ENCODE data around the gene SDK1. TPM values are rescaled to one million over a fixed set of nuclear protein-coding genes. Genes with fewer than 3 reads are reported as not detected.

SDK1 gene
- total RNA-seq, 2 experiments from 2014 or later, result 0.25 to 0.78 TPM

- Mint-ChIP-seq H3K9me3 (no peaks in the 10 kb centered on the region), H3K27me3 (no peaks in the 10 kb centered on the region), H3K4me1 (ENCODE audit: low read depth) (no peaks in the 10 kb centered on the region), H3K36me3 (ENCODE audit: low read depth) (no peaks in the 10 kb centered on the region), H3K4me3 (no peak overlapping the region), H3K27ac (no peak overlapping the region)
- ChIA-PET CTCF (interaction anchor here (0.6 kb wide), 1 partner anchor 417 kb away, joined by 3 read pairs; no protein-coding TSS in a partner anchor), POLR2A (no interaction called here)
- DNase-seq, result no peak
- TF ChIP-seq, protein P1, sequence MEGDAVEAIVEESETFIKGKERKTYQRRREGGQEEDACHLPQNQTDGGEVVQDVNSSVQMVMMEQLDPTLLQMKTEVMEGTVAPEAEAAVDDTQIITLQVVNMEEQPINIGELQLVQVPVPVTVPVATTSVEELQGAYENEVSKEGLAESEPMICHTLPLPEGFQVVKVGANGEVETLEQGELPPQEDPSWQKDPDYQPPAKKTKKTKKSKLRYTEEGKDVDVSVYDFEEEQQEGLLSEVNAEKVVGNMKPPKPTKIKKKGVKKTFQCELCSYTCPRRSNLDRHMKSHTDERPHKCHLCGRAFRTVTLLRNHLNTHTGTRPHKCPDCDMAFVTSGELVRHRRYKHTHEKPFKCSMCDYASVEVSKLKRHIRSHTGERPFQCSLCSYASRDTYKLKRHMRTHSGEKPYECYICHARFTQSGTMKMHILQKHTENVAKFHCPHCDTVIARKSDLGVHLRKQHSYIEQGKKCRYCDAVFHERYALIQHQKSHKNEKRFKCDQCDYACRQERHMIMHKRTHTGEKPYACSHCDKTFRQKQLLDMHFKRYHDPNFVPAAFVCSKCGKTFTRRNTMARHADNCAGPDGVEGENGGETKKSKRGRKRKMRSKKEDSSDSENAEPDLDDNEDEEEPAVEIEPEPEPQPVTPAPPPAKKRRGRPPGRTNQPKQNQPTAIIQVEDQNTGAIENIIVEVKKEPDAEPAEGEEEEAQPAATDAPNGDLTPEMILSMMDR (IDR thresholded peaks at IDR 0.05), result no peak
- ATAC-seq, result no peak
- intact Hi-C loops (cut with micrococcal nuclease), result no loop called here
Observed at GRCh38 chr7:3991731-3992231, 690.7 kb downstream of the SDK1 start.

GRCh38 chr7:3992841-3993240 is 691.8 kb downstream of the SDK1 start:
- POLR2A ChIA-PET, result no interaction called here
- no peak overlapping the region for H3K4me3 Mint-ChIP-seq
- TF ChIP-seq, protein P1 (IDR thresholded peaks at IDR 0.05), result no peak
- no peak for DNase-seq
- CTCF ChIA-PET, result no interaction called here
- H3K27ac Mint-ChIP-seq, result no peak overlapping the region
- H3K36me3 Mint-ChIP-seq (ENCODE audit: low read depth), result no peaks in the 10 kb centered on the region
- no peaks in the 10 kb centered on the region for H3K9me3 Mint-ChIP-seq
- intact Hi-C loops (cut with micrococcal nuclease), result no loop called here
- ATAC-seq, result no peak
- no peaks in the 10 kb centered on the region for H3K27me3 Mint-ChIP-seq
- no peaks in the 10 kb centered on the region for H3K4me1 Mint-ChIP-seq (ENCODE audit: low read depth)

- ChIA-PET CTCF (no interaction called here), POLR2A (interaction anchor here (0.6 kb wide), 1 partner anchor 190 kb away, joined by 3 read pairs; no protein-coding TSS in a partner anchor)
- Mint-ChIP-seq H3K4me3 (no peak overlapping the region), H3K36me3 (ENCODE audit: low read depth) (no peaks in the 10 kb centered on the region), H3K4me1 (ENCODE audit: low read depth) (no peaks in the 10 kb centered on the region), H3K27ac (no peak overlapping the region), H3K27me3 (no peaks in the 10 kb centered on the region), H3K9me3 (no peaks in the 10 kb centered on the region)
- DNase-seq, result no peak
- intact Hi-C loops (cut with micrococcal nuclease), result no loop called here
- no peak for ATAC-seq
- TF ChIP-seq, protein P1 (IDR thresholded peaks at IDR 0.05), result no peak
Observed at GRCh38 chr7:3994764-3995163, 693.7 kb downstream of the SDK1 start.

GRCh38 chr7:3995187-3995586 is 694.1 kb downstream of the SDK1 start:
- Mint-ChIP-seq H3K27me3 (no peaks in the 10 kb centered on the region), H3K27ac (no peak overlapping the region), H3K4me3 (no peak overlapping the region), H3K9me3 (no peaks in the 10 kb centered on the region), H3K36me3 (ENCODE audit: low read depth) (no peaks in the 10 kb centered on the region), H3K4me1 (ENCODE audit: low read depth) (no peaks in the 10 kb centered on the region)
- peak; percentile 53 for ATAC-seq
- CTCF ChIA-PET, result no interaction called here
- TF ChIP-seq, protein P1 (IDR thresholded peaks at IDR 0.05), result no peak
- POLR2A ChIA-PET, result no interaction called here
- peak; percentile 30 for DNase-seq
- intact Hi-C loops (cut with micrococcal nuclease), result no loop called here

DNA sequence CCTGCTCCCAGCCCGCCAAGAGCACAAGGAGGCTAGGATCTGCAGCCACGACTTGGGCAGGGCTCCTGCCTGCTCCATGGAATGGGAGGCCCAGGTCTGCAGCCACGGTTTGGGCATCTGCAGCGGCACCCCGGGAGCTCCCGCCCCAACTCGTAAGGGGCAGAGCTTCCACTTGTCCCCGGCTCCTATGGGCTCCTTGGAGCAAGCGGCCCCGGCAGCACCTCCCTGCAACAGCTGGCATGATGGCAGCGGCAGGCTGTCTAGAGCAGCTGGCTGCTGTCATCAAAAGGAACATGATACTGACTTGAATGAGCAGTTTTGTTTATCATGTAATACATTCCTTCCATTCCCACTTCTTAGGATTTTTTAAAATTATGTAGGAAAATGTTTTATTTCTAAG is 697.0 kb downstream of the SDK1 start:
- no peaks in the 10 kb centered on the region for H3K36me3 Mint-ChIP-seq (ENCODE audit: low read depth)
- ATAC-seq, result no peak
- CTCF ChIA-PET, result interaction anchor here (0.7 kb wide), 1 partner anchor 9 kb away, joined by 3 read pairs; no protein-coding TSS in a partner anchor
- POLR2A ChIA-PET, result no interaction called here
- peaks cover 2% of the 10 kb centered on the region for H3K27me3 Mint-ChIP-seq
- H3K27ac Mint-ChIP-seq, result no peak overlapping the region
- H3K4me1 Mint-ChIP-seq (ENCODE audit: low read depth), result no peaks in the 10 kb centered on the region
- intact Hi-C loops (cut with micrococcal nuclease), result no loop called here
- TF ChIP-seq, protein P1 (IDR thresholded peaks at IDR 0.05), result no peak
- DNase-seq, result no peak
- no peak overlapping the region for H3K4me3 Mint-ChIP-seq
- H3K9me3 Mint-ChIP-seq, result no peaks in the 10 kb centered on the region

Measured in activated CD8-positive, alpha-beta T cell treated with anti-CD3 and anti-CD28 coated beads for 36 hours (primary cell).